ENCODE data around the gene CRYBG1.
"Not testable (repeated sequence)": the region's sequence is repeated elsewhere in the genome, so short reads cannot be mapped to it uniquely, and the experiment has no call there.

Gene CRYBG1

GRCh38 chr6:106553440-106553839 is 192.9 kb downstream of the CRYBG1 start:
- no peak overlapping the region for H3K4me3 ChIP-seq (ENCODE audit: low read length)
- no peak for DNase-seq (ENCODE audit: low read depth)
- no peak for TF ChIP-seq CTCF (conservative IDR thresholded peaks at IDR 0.05; ENCODE audit: low read length)

DNA sequence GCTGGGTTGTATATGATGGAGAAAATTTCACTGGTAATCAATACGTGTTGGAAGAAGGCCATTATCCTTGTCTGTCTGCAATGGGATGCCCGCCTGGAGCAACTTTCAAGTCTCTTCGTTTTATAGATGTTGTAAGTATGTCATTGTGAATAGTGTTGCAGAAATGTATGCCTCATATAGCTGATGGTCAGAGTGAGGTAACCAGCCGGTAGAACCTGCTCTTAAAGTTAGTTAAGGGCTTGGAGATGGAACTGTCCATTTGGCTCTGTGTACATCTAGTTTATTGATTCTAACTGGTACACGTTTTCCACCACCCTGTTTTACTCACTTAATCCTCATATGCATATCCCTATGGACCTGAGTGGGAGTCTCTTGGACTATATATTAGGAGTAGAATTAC is 195.2 kb downstream of the CRYBG1 start:
- no peak for TF ChIP-seq CTCF (conservative IDR thresholded peaks at IDR 0.05; ENCODE audit: low read length)
- DNase-seq (ENCODE audit: low read depth) = no peak
- H3K4me3 ChIP-seq (ENCODE audit: low read length) = no peak overlapping the region

DNA sequence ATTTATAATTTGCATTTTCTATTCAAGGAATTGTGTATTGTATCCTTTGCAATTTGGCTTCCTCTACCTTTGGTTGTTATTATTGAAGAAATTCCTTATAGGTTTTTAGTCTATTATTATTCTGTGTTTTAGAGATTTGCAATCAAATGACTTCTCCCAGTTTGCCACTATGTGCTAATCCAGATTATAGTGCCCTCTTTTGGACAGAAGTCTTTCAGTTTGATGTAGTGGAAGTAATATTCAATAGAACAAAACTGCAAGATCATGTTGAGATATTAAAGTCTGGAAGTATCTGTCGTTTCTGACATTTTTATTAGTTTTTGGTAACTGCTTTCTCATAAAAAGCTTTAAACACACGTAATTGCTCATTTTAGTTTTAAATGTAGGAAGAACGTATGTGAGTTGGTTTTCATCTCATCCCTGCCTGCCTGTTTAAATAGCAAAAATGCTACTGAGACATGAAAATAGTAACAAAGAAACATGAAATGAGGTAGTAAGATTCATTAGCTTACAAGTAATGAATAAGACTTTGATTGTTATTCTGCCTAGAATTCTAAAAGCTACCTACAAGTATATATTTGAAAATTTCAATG is 195.9 kb downstream of the CRYBG1 start:
- TF ChIP-seq CTCF (conservative IDR thresholded peaks at IDR 0.05; ENCODE audit: low read length) = peak; percentile 53
- no peak overlapping the region for H3K4me3 ChIP-seq (ENCODE audit: low read length)
- peak; percentile 40 for DNase-seq (ENCODE audit: low read depth)

- no peak overlapping the region for H3K4me3 ChIP-seq (ENCODE audit: low read length)
- no peak for TF ChIP-seq CTCF (conservative IDR thresholded peaks at IDR 0.05; ENCODE audit: low read length)
- no peak for DNase-seq (ENCODE audit: low read depth)
Measured at GRCh38 chr6:106557837-106558236, 197.3 kb downstream of the CRYBG1 start.

- H3K4me3 ChIP-seq (ENCODE audit: low read length) = no peak overlapping the region
- no peak for DNase-seq (ENCODE audit: low read depth)
- TF ChIP-seq CTCF (conservative IDR thresholded peaks at IDR 0.05; ENCODE audit: low read length) = no peak
Measured at GRCh38 chr6:106558364-106558763, 197.8 kb downstream of the CRYBG1 start.

GRCh38 chr6:106559659-106560058 is 199.1 kb downstream of the CRYBG1 start:
- not testable (repeated sequence) for DNase-seq (ENCODE audit: low read depth)

GRCh38 chr6:106560996-106561685 is 200.6 kb downstream of the CRYBG1 start:
- TF ChIP-seq CTCF (conservative IDR thresholded peaks at IDR 0.05; ENCODE audit: low read length) = no peak
- no peak overlapping the region for H3K4me3 ChIP-seq (ENCODE audit: low read length)
- DNase-seq (ENCODE audit: low read depth) = peak; percentile 79

More at GRCh38 chr6:106559659-106560058, 199.1 kb downstream of the CRYBG1 start:
- not testable (repeated sequence) for H3K4me3 ChIP-seq (ENCODE audit: low read length)
